Hepatic stellate cell (primary cell): Measurements from ENCODE around the gene SYNRG.
A peak's percentile ranks its signal among the peaks of the same experiment; 100 is the strongest.

Source experiments
- DNase-seq: peaks from one replicate; pipeline ENCODE4 v3.0.0; 2011; ENCODE audit warnings: low spot score

Gene SYNRG

DNA sequence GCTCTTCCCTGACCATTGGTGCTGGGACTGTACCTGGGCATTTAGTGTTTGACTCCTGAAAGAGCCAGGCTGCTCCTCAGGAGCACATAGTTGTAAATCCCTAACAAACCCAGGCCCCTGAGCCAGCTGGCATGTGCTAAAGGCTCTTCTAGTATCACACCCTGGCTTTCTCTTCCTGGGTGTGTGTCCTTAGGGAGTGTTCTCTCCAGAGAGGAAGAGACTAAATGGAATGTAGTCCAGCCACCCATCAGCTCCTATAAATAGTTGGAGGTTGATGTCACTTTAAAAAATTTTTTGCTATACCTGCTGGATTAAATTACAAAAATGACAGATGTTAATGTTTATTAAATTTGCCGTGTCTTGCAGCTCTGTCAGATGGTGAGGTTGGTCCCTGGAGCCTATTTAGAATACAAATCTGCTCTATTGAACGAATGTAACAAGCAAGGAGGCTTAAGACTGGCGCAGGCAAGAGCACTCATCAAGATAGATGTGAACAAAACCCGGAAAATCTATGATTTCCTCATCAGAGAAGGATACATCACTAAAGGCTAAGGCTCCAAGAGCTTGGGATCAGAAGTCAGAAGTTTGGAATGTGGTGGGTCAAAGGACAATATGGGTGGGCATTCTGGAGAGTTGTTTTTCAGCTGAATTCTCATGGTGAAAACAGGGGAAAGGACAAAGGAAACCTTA is 132.6 kb downstream of the SYNRG start:
- no peak for DNase-seq

DNA sequence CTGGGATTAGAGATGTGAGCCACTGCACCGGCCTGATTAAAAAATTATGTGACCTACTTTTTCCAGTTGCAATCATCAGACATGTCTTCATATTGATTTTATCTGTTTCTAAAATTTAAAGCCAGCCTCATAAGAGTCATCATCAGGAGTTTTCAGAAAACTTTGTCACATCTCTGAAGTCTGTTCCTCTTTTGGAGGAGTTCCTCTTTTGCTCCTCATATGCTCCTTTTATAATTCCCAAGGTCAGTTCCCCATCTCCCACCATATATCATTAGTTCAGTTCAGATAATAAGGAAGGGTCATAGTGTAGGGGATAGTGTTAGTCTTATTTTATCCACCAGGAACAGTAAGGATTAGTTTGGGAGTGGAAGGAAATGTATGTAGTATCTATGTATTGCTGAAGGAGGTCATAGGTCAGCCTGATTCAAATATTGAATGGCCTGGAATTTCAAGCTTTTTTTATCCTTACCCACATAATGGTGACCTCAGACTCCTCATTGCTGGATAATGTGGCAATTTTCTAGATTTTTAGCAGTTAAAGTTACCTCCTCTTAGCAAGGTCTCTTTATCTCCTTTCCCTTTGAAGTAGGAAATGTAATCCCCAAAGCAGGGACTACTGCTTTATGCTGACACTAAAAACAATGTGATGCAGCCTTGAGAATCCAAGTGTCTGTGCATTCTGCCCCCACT is 133.3 kb downstream of the SYNRG start:
- DNase-seq = no peak

DNA sequence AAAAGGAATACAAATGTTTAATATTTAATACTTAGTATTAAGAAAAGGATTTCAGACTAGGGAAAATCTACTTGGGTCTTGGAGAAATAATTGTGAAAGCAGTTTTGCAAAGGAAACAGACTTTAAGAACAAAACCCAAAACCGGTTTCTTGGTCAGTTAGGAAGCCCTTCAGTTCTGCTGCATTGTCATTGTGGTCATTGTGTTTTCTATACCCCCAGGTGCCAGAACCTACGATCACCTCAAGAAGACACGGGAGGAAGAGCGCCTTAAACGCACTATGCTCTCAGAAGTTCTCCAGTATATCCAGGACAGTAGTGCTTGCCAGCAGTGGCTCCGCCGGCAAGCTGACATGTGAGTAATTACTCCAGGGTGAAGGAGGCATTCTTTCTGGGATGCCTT is 139.0 kb downstream of the SYNRG start:
- no peak for DNase-seq

DNA sequence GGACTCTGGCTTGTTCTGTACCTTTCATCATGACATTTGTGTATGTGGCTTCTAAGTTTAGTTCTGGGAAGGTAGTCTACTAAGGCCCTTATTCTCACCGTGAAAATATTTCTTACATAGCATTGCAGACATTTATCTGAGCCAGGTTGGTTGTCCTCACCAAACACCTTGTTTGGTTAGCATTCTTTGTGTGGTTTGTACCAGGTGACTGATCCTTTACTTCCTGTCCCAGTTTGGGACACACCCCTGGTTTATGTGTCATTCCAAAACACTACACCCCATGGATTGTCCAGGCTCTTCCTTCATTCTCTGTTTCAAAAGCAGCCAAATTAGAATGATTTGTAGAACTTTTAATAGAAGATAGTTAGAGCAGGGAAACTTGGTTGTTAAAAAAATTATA is 142.7 kb downstream of the SYNRG start:
- no peak for DNase-seq

DNA sequence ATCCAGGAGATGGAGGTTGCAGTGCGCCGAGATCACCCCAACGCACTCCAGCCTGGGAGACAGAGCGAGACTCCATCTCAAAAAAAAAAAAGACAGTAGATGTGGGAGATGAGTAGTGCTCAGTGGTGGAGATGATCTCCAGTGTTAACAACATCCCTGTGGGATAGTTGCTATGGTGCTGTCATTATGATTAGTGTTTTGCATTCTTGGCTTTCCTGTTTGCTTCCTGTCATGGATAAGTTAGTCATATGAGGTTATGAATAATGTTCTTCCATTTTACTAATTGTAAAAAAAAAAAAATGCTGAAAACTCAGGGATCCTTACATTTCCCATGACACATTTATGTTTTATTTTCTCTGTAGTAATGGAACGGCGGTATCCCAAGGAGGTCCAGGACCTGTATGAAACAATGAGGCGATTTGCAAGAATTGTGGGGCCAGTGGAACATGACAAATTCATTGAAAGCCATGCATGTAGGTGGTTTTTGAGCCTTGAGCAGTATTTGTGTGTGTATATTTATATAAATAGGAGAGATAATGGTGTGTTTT is 144.1 kb downstream of the SYNRG start:
- DNase-seq = peak; percentile 69
